Dendritic cell treated with granulocyte-macrophage colony-stimulating factor and Interleukin-4, amounts not matched to agents 40 ng/mL and 50 ng/mL, for 4 days (primary cell): ENCODE measurements around the gene SYTL1.

Experiments
- H3K27ac Mint-ChIP-seq: one replicate; pipeline ENCODE4 v1.8.0; 2022; ENCODE audit warnings: mild to moderate bottlenecking, mixed read lengths
- H3K27me3 Mint-ChIP-seq: one replicate; pipeline ENCODE4 v1.8.0; 2022; ENCODE audit warnings: mild to moderate bottlenecking, mixed read lengths
- H3K36me3 Mint-ChIP-seq: one replicate; pipeline ENCODE4 v1.8.0; 2022; ENCODE audit warnings: low read depth, mixed read lengths
- H3K4me1 Mint-ChIP-seq: one replicate; pipeline ENCODE4 v1.8.0; 2022; ENCODE audit warnings: low read depth, mixed read lengths
- H3K4me3 Mint-ChIP-seq: one replicate; pipeline ENCODE4 v1.8.0; 2022; ENCODE audit warnings: mild to moderate bottlenecking, moderate library complexity, mixed read lengths
- H3K9me3 Mint-ChIP-seq: one replicate; pipeline ENCODE4 v1.8.0; 2022; ENCODE audit warnings: mixed read lengths
- intact Hi-C: fragments of 100-400 bp; cut with micrococcal nuclease; formaldehyde crosslinking; loops from one replicate; pipeline ENCODE4 v1.15.0; 2022

The SYTL1 gene, protein sequence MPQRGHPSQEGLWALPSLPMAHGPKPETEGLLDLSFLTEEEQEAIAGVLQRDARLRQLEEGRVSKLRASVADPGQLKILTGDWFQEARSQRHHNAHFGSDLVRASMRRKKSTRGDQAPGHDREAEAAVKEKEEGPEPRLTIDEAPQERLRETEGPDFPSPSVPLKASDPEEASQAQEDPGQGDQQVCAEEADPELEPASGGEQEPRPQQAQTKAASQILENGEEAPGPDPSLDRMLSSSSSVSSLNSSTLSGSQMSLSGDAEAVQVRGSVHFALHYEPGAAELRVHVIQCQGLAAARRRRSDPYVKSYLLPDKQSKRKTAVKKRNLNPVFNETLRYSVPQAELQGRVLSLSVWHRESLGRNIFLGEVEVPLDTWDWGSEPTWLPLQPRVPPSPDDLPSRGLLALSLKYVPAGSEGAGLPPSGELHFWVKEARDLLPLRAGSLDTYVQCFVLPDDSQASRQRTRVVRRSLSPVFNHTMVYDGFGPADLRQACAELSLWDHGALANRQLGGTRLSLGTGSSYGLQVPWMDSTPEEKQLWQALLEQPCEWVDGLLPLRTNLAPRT

DNA sequence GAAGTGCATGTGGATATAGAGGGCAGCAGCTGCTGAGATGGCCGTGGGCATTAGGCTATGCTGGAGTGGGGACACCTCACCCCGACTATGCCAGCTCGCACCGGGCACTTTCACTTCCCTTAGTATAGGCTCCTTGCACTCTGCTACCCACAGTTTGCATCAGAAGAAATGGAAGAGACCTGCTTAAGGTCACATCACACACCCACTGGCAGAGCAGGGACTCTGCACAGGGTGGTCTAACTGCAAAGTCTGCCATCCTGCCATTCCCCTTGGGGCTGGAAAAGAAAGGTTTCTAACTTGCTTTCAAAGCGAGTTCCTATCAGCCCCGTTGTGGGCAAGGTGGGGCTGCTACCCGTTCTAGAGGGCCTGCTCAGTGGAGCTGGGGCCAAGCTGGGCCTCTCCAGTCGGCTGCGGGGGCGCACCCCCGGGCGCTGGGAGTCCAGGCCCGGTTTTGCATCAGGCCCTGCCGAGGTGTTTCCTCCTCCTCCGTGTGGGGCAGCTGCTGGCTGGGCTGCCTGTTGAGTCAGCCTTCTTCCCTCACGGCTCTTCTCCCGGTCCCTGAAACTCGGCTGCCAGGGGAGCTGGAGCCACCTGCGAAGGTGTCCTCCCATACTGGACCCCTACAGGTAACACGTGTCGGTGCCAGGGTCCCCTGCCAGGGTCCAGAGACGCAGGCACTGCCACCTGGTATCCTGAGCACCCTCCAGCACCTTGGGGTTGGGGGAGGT is at the start of gene SYTL1:
SYTL1 (plus strand) TSS at position 498 of the 728 bp plus-strand sequence. CDS start 3,313 bp downstream, outside the sequence.
- peak within 1 kb of the TSS; percentile 48 for H3K4me3 Mint-ChIP-seq
- no peaks in the 10 kb centered on the region for H3K27me3 Mint-ChIP-seq
- intact Hi-C loops = no loop called here
- no peaks in the 10 kb centered on the region for H3K9me3 Mint-ChIP-seq
- H3K27ac Mint-ChIP-seq = peak within 1 kb of the TSS; percentile 48
- H3K4me1 Mint-ChIP-seq = peaks cover 60% of the 10 kb centered on the region
- H3K36me3 Mint-ChIP-seq = peaks cover 25% of the 10 kb centered on the region

DNA sequence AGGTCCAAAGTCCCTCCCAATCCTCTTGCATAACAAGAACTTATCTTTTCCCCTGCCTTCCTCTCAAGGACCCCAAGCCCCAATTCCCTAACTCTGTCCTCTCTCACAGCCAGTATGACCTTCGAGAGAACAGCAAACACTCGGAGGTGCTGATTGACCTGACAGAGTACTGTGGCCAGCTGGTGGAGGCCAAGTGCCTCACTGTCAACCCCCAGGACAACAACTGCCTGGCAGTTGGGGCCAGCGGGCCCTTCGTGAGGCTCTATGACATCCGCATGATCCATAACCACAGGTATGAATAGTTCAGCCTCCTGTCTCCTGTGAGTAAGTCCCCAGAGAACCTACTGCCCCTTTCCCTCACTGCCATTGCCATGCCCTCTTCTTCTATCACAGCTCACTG is 49.7 kb upstream of the SYTL1 start:
- Mint-ChIP-seq H3K9me3 (no peaks in the 10 kb centered on the region), H3K4me1 (no peaks in the 10 kb centered on the region), H3K4me3 (no peak overlapping the region), H3K36me3 (peaks cover 94% of the 10 kb centered on the region), H3K27me3 (no peaks in the 10 kb centered on the region), H3K27ac (no peak overlapping the region)
- intact Hi-C loops = no loop called here

DNA sequence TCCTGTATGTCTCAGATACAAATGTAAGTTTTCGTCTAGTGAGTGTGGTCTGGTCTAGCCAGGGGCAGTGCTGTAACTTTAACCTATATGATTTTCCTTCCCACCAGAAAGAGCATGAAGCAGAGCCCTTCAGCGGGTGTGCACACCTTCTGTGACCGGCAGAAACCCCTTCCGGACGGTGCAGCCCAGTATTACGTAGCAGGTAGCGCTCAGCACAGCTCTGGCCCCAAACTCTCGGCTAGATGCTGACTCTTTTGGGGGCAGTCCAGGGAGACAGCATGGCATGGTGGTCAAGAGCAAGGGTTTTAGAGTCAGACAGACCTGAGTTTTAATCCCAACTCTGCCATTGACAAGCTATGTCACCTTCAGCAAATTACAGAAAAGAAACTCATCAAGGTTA is 47.9 kb upstream of the SYTL1 start:
- H3K4me3 Mint-ChIP-seq = no peak overlapping the region
- peaks cover 13% of the 10 kb centered on the region for H3K4me1 Mint-ChIP-seq
- intact Hi-C loops = no loop called here
- peaks cover 99% of the 10 kb centered on the region for H3K36me3 Mint-ChIP-seq
- H3K27ac Mint-ChIP-seq = no peak overlapping the region
- H3K9me3 Mint-ChIP-seq = no peaks in the 10 kb centered on the region
- no peaks in the 10 kb centered on the region for H3K27me3 Mint-ChIP-seq

DNA sequence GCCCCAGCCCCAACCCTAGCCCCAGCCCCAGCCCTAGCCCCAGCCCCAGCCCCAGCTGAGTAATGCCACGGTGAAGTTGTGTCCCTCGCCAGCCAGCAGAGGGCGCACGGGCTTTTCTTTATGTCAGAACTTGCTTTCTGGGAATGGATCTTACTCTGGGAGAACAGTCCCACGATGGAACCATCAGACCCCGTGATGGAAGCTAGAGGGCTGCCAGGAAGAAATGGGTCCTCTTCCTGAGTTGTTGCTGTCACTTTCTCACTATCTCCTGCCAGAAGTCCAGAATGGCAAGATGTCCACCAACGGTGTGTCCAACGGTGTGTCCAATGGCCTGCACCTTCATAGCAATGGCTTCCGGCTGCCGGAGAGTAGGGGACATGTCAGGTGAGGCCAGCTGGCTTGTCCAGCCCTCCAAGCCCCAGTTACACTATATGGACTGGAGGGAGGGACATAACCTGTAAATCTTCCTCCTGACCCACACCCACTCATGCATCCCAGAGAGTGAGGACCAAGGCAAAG is 45.0 kb upstream of the SYTL1 start:
- Mint-ChIP-seq H3K27ac (no peak overlapping the region), H3K36me3 (peaks cover 92% of the 10 kb centered on the region), H3K4me1 (peaks cover 39% of the 10 kb centered on the region), H3K27me3 (no peaks in the 10 kb centered on the region), H3K9me3 (no peaks in the 10 kb centered on the region), H3K4me3 (no peak overlapping the region)
- intact Hi-C loops = no loop called here

DNA sequence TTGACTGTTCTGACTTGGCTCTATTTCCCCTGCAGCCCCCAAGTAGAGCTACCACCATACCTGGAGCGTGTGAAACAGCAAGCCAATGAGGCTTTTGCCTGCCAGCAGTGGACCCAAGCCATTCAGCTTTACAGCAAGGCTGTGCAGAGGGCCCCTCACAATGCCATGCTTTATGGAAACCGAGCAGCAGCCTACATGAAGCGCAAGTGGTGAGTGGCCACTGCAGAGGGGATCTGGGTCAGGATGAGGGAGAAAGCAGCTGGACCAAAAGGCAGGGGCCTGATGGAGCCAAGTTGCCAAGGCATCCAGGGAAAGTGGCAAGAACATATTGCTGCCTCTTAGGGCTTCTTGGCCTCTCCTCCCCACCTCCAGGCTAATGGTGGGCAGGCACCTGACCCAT is 43.9 kb upstream of the SYTL1 start:
- H3K27me3 Mint-ChIP-seq = no peaks in the 10 kb centered on the region
- H3K4me3 Mint-ChIP-seq = no peak overlapping the region
- intact Hi-C loops = no loop called here
- no peaks in the 10 kb centered on the region for H3K9me3 Mint-ChIP-seq
- peak overlapping the region; percentile 88 for H3K27ac Mint-ChIP-seq
- peaks cover 92% of the 10 kb centered on the region for H3K36me3 Mint-ChIP-seq
- peaks cover 39% of the 10 kb centered on the region for H3K4me1 Mint-ChIP-seq

DNA sequence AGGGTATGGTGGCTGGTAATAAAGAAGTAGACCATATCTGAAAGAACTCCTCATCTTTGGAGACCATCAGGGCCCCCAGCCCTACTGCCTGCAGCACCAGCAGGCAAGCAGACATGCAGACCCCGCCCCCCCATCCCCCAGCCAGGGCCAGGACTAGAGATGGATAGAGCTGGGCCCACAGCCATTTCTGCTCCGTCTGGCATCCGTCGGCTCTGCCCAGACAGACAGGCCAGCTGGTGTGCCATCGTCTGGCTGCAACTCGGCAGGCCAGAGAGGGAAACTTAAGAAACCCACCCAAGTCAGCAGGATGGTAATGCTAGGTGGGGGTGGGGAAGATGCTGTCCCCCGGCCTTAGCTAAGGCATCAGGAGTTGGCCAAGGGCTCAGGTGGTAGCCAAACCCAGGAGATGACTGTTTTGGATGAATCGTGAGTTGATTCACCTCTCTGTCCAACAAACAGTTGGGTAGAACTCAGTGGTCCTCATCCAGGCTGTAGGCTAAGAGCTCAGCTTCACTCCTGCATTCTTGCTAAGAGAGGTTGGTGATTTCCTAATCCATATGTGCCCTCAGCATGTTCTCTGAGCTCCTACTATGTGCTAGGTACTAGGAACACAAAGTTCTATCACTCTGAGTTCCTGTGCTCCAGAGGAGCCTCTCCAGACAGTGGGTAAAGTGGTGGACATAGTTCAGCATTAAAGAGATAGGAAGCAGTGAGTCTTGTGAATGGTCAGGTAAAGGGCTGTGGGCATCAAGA is 43.0 kb upstream of the SYTL1 start:
- Mint-ChIP-seq H3K9me3 (no peaks in the 10 kb centered on the region), H3K4me3 (peak overlapping the region; percentile 30), H3K36me3 (peaks cover 92% of the 10 kb centered on the region), H3K27ac (peak overlapping the region; percentile 88), H3K4me1 (peaks cover 39% of the 10 kb centered on the region), H3K27me3 (no peaks in the 10 kb centered on the region)
- intact Hi-C loops = no loop called here

DNA sequence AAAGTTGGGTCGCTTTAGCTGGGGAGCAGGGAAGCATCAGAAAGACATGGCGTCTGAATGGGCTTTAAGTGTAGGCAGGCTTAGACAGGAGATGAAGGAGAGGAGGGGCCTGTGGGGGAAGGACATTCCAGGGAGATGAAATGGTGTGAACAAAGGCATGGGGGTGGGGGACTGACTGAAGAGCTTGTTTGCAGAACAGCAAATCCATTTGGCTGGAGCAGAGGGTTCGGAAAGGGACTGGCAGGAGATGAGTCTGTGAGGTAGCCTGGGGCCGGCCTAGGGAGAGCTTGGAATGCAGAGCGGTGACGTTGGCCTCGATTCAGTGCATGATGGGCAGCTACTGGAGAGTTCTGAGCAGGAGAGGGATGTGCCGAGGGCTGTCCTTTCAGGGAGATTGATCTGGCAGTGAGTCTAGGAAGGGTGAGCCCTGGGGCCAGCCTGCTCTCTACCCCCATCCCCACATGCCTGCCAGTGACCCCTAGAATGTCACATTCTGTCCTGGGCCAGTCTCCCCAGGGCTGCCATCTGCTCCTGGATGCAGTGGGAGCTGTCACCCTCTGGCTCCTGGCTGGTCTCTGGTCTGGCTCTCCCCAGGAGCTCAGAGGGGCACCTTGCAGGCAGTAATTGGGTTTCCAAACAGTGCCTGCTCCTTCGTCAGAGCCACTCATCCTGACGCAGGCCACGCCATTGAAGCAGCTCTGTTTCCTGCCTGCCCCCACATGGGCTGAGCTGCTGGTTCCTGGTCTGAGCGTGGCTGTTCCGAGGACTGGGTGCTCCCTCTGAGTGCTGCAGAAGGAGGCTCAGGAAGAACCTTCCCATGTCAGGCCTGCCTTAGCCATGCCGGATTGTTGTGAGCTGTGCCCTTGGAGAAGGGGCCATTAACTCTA is 42.2 kb upstream of the SYTL1 start:
- peaks cover 39% of the 10 kb centered on the region for H3K4me1 Mint-ChIP-seq
- intact Hi-C loops = loop anchor here (1.0 to 5.0 kb wide), 3 partner anchors 57 to 308 kb away; partner anchors contain the start of gene GPR3
- no peaks in the 10 kb centered on the region for H3K27me3 Mint-ChIP-seq
- H3K4me3 Mint-ChIP-seq = peak overlapping the region; percentile 55
- H3K27ac Mint-ChIP-seq = peak overlapping the region; percentile 88
- H3K9me3 Mint-ChIP-seq = no peaks in the 10 kb centered on the region
- peaks cover 92% of the 10 kb centered on the region for H3K36me3 Mint-ChIP-seq

DNA sequence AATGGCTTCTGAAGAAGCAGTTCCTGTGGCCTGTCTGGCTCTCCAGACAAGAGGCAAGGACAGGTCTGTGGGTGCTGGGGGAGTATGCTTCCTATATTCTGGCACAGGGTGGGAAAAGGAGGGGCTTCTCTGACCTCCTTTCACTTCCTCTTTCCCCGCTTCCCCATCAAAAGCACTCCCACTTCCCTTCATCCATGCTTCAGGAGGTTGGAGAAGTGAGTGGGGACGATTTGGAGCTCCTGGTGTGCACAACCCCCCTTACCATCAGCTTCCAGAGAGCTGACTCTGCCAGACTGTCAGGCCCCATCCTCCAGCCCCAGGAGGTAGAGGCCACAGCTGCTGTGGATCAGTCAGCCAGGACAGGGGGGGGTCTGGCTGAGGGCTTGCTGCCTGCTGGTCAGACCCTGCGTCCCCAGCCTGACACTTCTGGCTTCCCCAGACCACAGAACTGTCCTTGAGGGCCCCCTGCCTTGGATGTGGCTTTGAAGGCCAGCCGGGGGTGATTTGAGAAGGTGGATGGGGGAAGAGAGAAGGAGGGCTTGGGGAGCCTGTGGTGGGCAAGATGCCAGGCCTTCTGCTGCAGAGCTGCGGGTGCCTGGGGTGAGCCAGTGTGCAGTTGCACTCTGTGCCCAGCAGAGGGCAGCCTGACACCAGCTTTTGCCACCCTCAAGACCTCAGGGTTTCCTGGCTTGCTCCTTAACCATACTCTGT is 41.3 kb upstream of the SYTL1 start:
- H3K27me3 Mint-ChIP-seq = no peaks in the 10 kb centered on the region
- no peaks in the 10 kb centered on the region for H3K9me3 Mint-ChIP-seq
- peaks cover 39% of the 10 kb centered on the region for H3K4me1 Mint-ChIP-seq
- H3K4me3 Mint-ChIP-seq = no peak overlapping the region
- peak overlapping the region; percentile 88 for H3K27ac Mint-ChIP-seq
- intact Hi-C loops = loop anchor here (1.0 to 5.0 kb wide), 4 partner anchors 56 to 307 kb away; partner anchors contain the start of gene GPR3
- H3K36me3 Mint-ChIP-seq = peaks cover 92% of the 10 kb centered on the region

DNA sequence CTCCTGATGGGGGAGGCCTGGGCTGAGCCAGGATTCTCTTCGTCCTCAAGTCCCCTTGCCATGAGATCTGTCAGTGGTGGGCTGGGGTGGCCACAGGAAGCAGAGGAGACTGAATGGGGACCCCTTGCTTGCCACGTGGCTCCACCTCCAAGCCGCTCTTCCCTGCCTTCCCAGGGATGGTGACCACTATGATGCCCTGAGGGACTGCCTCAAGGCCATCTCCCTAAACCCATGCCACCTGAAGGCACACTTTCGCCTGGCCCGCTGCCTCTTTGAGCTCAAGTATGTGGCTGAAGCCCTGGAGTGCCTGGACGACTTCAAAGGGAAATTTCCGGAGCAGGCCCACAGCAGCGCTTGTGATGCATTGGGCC is 40.8 kb upstream of the SYTL1 start:
- Mint-ChIP-seq H3K27ac (peak overlapping the region; percentile 88), H3K9me3 (no peaks in the 10 kb centered on the region), H3K36me3 (peaks cover 92% of the 10 kb centered on the region), H3K27me3 (no peaks in the 10 kb centered on the region), H3K4me1 (peaks cover 39% of the 10 kb centered on the region), H3K4me3 (no peak overlapping the region)
- intact Hi-C loops = loop anchor here (1.0 to 5.0 kb wide), 3 partner anchors 56 to 306 kb away; no protein-coding TSS in a partner anchor

DNA sequence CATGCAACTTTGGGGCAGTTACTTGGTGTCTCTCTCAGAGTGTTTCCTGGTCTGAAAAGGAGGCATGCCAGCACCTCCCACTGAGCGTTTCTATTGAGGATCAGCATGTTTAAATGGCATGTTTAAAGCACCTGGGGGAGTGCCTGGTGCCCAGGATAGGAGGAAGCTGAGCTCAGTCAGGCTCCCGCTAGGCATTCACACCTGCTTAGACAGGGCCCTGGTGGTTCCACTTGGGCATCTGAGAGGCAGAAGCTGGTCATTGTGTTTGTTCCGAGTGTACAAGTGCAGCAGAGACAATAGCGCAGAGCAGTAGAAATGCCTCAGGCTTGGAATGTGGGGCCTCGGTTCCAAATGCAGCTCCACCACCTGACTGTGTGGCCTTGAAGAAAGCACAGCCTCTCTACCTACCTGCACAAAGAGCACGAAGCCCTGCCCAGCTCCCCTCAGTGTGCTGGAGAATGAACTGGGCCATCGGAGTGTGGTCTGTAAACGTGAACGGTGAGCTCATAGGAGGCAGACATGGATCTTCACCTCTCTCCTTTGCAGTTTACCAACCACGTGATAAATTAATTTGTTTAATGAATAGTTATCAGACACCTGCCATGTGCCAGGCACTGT is 40.1 kb upstream of the SYTL1 start:
- Mint-ChIP-seq H3K9me3 (no peaks in the 10 kb centered on the region), H3K4me3 (no peak overlapping the region), H3K27ac (no peak overlapping the region), H3K36me3 (peaks cover 92% of the 10 kb centered on the region), H3K4me1 (peaks cover 39% of the 10 kb centered on the region), H3K27me3 (no peaks in the 10 kb centered on the region)
- intact Hi-C loops = loop anchor here (1.0 to 5.0 kb wide), 3 partner anchors 55 to 306 kb away; no protein-coding TSS in a partner anchor

DNA sequence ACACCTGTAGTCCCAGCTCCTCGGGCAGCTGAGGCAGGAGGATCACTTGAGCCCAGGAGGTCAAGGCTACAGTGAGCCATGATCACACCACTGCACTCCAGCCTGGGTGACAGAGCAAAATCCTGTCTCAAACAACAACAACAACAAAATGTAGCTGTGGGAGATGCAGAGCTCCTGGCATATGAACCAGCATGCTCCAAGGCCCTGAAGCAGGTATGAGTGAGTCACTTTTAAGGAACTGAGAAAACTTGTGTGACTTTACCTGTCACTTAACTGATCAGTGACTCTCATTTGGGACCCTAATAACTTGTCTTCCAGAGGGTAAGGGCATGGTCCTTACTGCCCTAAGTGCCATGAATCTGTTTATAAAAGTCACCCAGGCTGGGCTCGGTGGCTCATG is 39.2 kb upstream of the SYTL1 start:
- H3K27ac Mint-ChIP-seq = no peak overlapping the region
- no peaks in the 10 kb centered on the region for H3K9me3 Mint-ChIP-seq
- peaks cover 39% of the 10 kb centered on the region for H3K4me1 Mint-ChIP-seq
- no peaks in the 10 kb centered on the region for H3K27me3 Mint-ChIP-seq
- intact Hi-C loops = loop anchor here (5.0 kb wide), 1 partner anchor 305 kb away; no protein-coding TSS in a partner anchor
- no peak overlapping the region for H3K4me3 Mint-ChIP-seq
- H3K36me3 Mint-ChIP-seq = peaks cover 92% of the 10 kb centered on the region

DNA sequence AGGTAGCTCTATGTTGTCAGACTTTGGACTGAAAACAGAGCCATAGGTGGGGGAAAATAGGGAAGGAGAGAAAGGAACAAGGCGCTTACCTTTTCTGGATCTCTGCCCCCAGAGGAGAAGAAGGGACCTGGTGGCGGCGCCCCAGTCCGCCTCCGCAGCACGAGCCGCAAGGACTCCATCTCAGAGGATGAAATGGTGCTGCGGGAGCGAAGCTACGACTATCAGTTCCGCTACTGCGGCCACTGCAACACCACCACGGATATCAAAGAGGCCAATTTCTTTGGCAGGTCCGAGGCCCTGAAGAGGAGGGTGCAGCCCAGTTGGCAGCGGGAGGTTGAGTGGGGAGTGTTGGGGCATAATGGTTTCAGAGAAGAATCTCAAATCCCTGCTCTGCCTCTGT is 38.3 kb upstream of the SYTL1 start:
- Mint-ChIP-seq H3K36me3 (peaks cover 85% of the 10 kb centered on the region), H3K27ac (no peak overlapping the region), H3K9me3 (no peaks in the 10 kb centered on the region), H3K4me3 (no peak overlapping the region), H3K4me1 (peaks cover 30% of the 10 kb centered on the region), H3K27me3 (no peaks in the 10 kb centered on the region)
- intact Hi-C loops = loop anchor here (5.0 kb wide), 1 partner anchor 304 kb away; no protein-coding TSS in a partner anchor
